Measurements from ENCODE around the gene HOXB5. TPM values are rescaled to one million over a fixed set of nuclear protein-coding genes. Genes with fewer than 3 reads are reported as not detected.

HOXB5 gene
- total and polyA plus RNA-seq, 10 of the 15 experiments (the other 5 are each of a cell fraction or from before 2014, with no cell fraction given): not detected

DNA sequence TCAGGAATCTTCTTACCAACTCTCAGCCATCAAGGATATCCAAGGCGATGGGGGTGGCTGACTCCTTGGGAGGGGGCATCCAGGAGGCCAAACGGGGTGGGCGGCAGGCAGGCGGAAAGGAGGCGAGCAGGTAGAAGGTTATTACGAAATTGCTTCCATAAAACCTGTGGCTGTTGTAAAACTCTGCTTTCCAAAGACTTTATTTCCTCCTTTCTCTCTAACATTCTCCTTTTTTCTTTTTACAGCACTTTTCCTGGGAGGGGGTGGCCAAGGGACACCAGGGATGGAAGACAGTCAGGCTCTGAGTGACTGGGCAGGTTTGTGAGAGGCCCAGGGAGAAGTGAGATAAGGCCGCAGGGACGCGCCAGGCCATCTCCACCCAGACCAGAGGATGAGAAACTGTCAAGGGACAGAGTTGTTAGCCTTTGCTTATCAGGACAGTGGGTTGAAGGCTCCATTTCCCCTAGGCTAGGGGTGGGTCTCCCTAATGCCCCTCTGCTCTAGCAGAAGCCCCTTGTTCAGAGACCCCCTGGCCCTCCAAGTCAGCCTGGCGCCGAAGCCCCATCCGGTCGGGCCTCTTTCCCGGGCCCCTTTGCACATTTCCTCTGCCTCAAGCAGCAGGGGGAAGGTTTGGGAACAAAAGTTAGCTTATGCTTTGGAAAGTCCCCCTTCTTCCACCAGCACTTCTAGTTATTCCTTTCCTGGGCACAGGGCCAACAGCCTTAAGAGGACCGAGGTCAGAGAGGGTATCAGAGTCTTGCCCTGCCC lies 37.5 kb upstream of the HOXB5 start:
- no TSS peak for BruUV-seq (replicated peaks)
- Histone ChIP-seq H3K9me3 (replicated peaks; ENCODE audit: control insufficient read depth, insufficient read depth, low read length) (no peaks in the 10 kb centered on the region), H3K4me3 (no peak overlapping the region), H3K9ac (ENCODE audit: control insufficient read depth, insufficient read depth, low read length) (no peak overlapping the region), H3K27ac (ENCODE audit: control insufficient read depth, insufficient read depth) (no peak overlapping the region), H3K4me1 (ENCODE audit: control insufficient read depth, insufficient read depth, low read length) (peaks cover 17% of the 10 kb centered on the region), H2AFZ (ENCODE audit: control insufficient read depth, low read depth, low read length) (no peak overlapping the region), H4K20me1 (ENCODE audit: control insufficient read depth, insufficient read depth) (no peaks in the 10 kb centered on the region), H3K79me2 (ENCODE audit: control insufficient read depth, insufficient read depth, low read length) (no peaks in the 10 kb centered on the region), H3K36me3 (ENCODE audit: control insufficient read depth in 2 of 2, insufficient read depth in 2 of 2, low read length in 1 of 2) (no peaks in the 10 kb centered on the region; a peak in 1 of 4 replicates), H3K27me3 (replicated peaks in 1 of 2; ENCODE audit: control insufficient read depth in 2 of 2, insufficient read depth in 2 of 2, low read length in 1 of 2) (peaks cover 15 to 22% of the 10 kb centered on the region in 2 experiments), H3K4me2 (ENCODE audit: control insufficient read depth, insufficient read depth) (no peak overlapping the region)
- in situ Hi-C loops (cut with MboI): no loop called here
- ATAC-seq (no peak), DNase-seq (ENCODE audit: low read depth, low spot score) (no peak), FAIRE-seq (no peak)
- ChIA-PET POLR2A (no interaction called here), RAD21 (ENCODE audit: unreplicated experiment) (interaction anchor here (0.6 to 1.2 kb wide), 2 partner anchors 145 to 502 kb away, joined by 3 read pairs; no protein-coding TSS in a partner anchor), CTCF (no interaction called here), SMC1A (ENCODE audit: uncharacterized antibody, unreplicated experiment) (no interaction called here)
- intact Hi-C loops (cut with micrococcal nuclease; ENCODE audit: unreplicated experiment): no loop called here
- 62% methylated on average over 15 of the region's 15 CpGs for WGBS (ENCODE audit: insufficient coverage, insufficient replicate concordance, low lambda C conversion rate, missing lambda C conversion rate)
- no peak for TF ChIP-seq ASH2L (IDR thresholded peaks at IDR 0.05; ENCODE audit: borderline replicate concordance, low read depth)
- no peak for TF ChIP-seq ZNF384 (IDR thresholded peaks at IDR 0.05; ENCODE audit: borderline replicate concordance, low read depth, low read length)
- TF ChIP-seq, protein P1, sequence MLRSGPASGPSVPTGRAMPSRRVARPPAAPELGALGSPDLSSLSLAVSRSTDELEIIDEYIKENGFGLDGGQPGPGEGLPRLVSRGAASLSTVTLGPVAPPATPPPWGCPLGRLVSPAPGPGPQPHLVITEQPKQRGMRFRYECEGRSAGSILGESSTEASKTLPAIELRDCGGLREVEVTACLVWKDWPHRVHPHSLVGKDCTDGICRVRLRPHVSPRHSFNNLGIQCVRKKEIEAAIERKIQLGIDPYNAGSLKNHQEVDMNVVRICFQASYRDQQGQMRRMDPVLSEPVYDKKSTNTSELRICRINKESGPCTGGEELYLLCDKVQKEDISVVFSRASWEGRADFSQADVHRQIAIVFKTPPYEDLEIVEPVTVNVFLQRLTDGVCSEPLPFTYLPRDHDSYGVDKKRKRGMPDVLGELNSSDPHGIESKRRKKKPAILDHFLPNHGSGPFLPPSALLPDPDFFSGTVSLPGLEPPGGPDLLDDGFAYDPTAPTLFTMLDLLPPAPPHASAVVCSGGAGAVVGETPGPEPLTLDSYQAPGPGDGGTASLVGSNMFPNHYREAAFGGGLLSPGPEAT (IDR thresholded peaks at IDR 0.05; ENCODE audit: low read depth): no peak
- TF ChIP-seq RAD21 (IDR thresholded peaks at IDR 0.05; ENCODE audit: insufficient read depth, low read depth, low read length): no peak
- no peak for TF ChIP-seq CHD1 (IDR thresholded peaks at IDR 0.05; ENCODE audit: low read depth, low read length)
- no peak for TF ChIP-seq ZZZ3 (IDR thresholded peaks at IDR 0.05; ENCODE audit: control insufficient read depth, insufficient read length, low read depth)
- no peak for TF ChIP-seq CREB1 (IDR thresholded peaks at IDR 0.05; ENCODE audit: low read depth)
- no peak for TF ChIP-seq MTA3 (IDR thresholded peaks at IDR 0.05; ENCODE audit: borderline replicate concordance, low read length)
- no peak for TF ChIP-seq TAF1 (IDR thresholded peaks at IDR 0.05; ENCODE audit: borderline replicate concordance, low read depth, low read length)
- TF ChIP-seq BCL11A (IDR thresholded peaks at IDR 0.05; ENCODE audit: low read depth, low read length): no peak
- no peak for TF ChIP-seq YY1 (IDR thresholded peaks at IDR 0.05; ENCODE audit: low read depth, low read length)
- no peak for TF ChIP-seq EGR1 (IDR thresholded peaks at IDR 0.05; ENCODE audit: borderline replicate concordance in 1 of 2, low read depth in 2 of 2, low read length in 2 of 2)
- TF ChIP-seq CBX5 (IDR thresholded peaks at IDR 0.05; ENCODE audit: low read depth): no peak
- no peak for TF ChIP-seq SREBF2 (IDR thresholded peaks at IDR 0.05; ENCODE audit: low read length)
- TF ChIP-seq SREBF1 (IDR thresholded peaks at IDR 0.05; ENCODE audit: low read length): no peak
- no peak for TF ChIP-seq SPI1 (IDR thresholded peaks at IDR 0.05; ENCODE audit: borderline replicate concordance, insufficient read depth, low read depth, low read length)
- TF ChIP-seq, protein P2, sequence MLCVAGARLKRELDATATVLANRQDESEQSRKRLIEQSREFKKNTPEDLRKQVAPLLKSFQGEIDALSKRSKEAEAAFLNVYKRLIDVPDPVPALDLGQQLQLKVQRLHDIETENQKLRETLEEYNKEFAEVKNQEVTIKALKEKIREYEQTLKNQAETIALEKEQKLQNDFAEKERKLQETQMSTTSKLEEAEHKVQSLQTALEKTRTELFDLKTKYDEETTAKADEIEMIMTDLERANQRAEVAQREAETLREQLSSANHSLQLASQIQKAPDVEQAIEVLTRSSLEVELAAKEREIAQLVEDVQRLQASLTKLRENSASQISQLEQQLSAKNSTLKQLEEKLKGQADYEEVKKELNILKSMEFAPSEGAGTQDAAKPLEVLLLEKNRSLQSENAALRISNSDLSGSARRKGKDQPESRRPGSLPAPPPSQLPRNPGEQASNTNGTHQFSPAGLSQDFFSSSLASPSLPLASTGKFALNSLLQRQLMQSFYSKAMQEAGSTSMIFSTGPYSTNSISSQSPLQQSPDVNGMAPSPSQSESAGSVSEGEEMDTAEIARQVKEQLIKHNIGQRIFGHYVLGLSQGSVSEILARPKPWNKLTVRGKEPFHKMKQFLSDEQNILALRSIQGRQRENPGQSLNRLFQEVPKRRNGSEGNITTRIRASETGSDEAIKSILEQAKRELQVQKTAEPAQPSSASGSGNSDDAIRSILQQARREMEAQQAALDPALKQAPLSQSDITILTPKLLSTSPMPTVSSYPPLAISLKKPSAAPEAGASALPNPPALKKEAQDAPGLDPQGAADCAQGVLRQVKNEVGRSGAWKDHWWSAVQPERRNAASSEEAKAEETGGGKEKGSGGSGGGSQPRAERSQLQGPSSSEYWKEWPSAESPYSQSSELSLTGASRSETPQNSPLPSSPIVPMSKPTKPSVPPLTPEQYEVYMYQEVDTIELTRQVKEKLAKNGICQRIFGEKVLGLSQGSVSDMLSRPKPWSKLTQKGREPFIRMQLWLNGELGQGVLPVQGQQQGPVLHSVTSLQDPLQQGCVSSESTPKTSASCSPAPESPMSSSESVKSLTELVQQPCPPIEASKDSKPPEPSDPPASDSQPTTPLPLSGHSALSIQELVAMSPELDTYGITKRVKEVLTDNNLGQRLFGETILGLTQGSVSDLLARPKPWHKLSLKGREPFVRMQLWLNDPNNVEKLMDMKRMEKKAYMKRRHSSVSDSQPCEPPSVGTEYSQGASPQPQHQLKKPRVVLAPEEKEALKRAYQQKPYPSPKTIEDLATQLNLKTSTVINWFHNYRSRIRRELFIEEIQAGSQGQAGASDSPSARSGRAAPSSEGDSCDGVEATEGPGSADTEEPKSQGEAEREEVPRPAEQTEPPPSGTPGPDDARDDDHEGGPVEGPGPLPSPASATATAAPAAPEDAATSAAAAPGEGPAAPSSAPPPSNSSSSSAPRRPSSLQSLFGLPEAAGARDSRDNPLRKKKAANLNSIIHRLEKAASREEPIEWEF (IDR thresholded peaks at IDR 0.05; ENCODE audit: insufficient replicate concordance, low read depth, low read length): no peak

Data from GM12878 (cell line).